ENCODE data around the gene ZNF263. TPM values are rescaled to one million over a fixed set of nuclear protein-coding genes. Genes with fewer than 3 reads are reported as not detected.

Gene ZNF263
- polyA plus RNA-seq (ENCODE audit: insufficient read length) = 52.1 TPM
- long read RNA-seq, donor 1, partial matches to known transcripts = 0 of 7 reads
- long read RNA-seq, donor 1, other reads (novel, unspliced or antisense) = 0 of 7 reads
- long read RNA-seq, donor 2, partial matches to known transcripts = 16 of 20 reads
- long read RNA-seq, donor 2, other reads (novel, unspliced or antisense) = 0 of 20 reads
- long read RNA-seq, donor 3, partial matches to known transcripts = 0 of 8 reads
- long read RNA-seq, donor 3, other reads (novel, unspliced or antisense) = 0 of 8 reads
- long read RNA-seq, donor 4 = 0 reads
- long read RNA-seq, donor 5, partial matches to known transcripts = 0 of 8 reads
- long read RNA-seq, donor 5, other reads (novel, unspliced or antisense) = 0 of 8 reads
- long read RNA-seq, donor 6, partial matches to known transcripts = 0 of 11 reads
- long read RNA-seq, donor 6, other reads (novel, unspliced or antisense) = 0 of 11 reads
- long read RNA-seq, donor 7, transcript ZNF263-205 (2 exons, 1,139 nt) = major isoform, 5 of 10 reads
- long read RNA-seq, donor 7, partial matches to known transcripts = 0 of 10 reads
- long read RNA-seq, donor 7, other reads (novel, unspliced or antisense) = 0 of 10 reads
- long read RNA-seq, donor 8, partial matches to known transcripts = 7 of 8 reads
- long read RNA-seq, donor 8, other reads (novel, unspliced or antisense) = 0 of 8 reads

- peak; percentile 98 for DNase-seq
Measured at GRCh38 chr16:3282730-3283542, at the start of gene ZNF263. TSS of gene ZNF263 (plus strand) at chr16:3283491. CDS start at chr16:3283819, 328 bp downstream.

- no peak for DNase-seq
Measured at GRCh38 chr16:3234543-3234856, 48.8 kb upstream of the ZNF263 start.

- peak; percentile 95 for DNase-seq
Measured at GRCh38 chr16:3234857-3235561, 48.3 kb upstream of the ZNF263 start, which contains the start of gene ZNF200. TSS of gene ZNF200 (minus strand) at chr16:3235158. CDS start at chr16:3233755, 1,403 bp downstream.

- no peak for DNase-seq
Measured at GRCh38 chr16:3235856-3236669, 47.2 kb upstream of the ZNF263 start.

GRCh38 chr16:3241761-3242160 is 41.5 kb upstream of the ZNF263 start:
- no peak for DNase-seq

- DNase-seq = no peak
Measured at GRCh38 chr16:3242709-3243108, 40.6 kb upstream of the ZNF263 start.

GRCh38 chr16:3243882-3244281 is 39.4 kb upstream of the ZNF263 start:
- no peak for DNase-seq

GRCh38 chr16:3246002-3246401 is 37.3 kb upstream of the ZNF263 start:
- no peak for DNase-seq

- DNase-seq = no peak
Measured at GRCh38 chr16:3246876-3247275, 36.4 kb upstream of the ZNF263 start.

- DNase-seq = no peak
Measured at GRCh38 chr16:3248596-3248995, 34.7 kb upstream of the ZNF263 start.

GRCh38 chr16:3249020-3249419 is 34.3 kb upstream of the ZNF263 start:
- no peak for DNase-seq

- DNase-seq = no peak
Measured at GRCh38 chr16:3249451-3249850, 33.8 kb upstream of the ZNF263 start.

- DNase-seq = no peak
Measured at GRCh38 chr16:3252967-3253366, 30.3 kb upstream of the ZNF263 start.

- DNase-seq = no peak
Measured at GRCh38 chr16:3254309-3254708, 29.0 kb upstream of the ZNF263 start.

GRCh38 chr16:3256146-3256865 is 27.0 kb upstream of the ZNF263 start, which contains the start of gene MEFV:
TSS of gene MEFV (minus strand) at chr16:3256633. CDS start at chr16:3256587, 46 bp downstream.
- DNase-seq = no peak

GRCh38 chr16:3256866-3257465 is 26.3 kb upstream of the ZNF263 start:
- DNase-seq = no peak

- no peak for DNase-seq
Measured at GRCh38 chr16:3259836-3260235, 23.5 kb upstream of the ZNF263 start.

- no peak for DNase-seq
Measured at GRCh38 chr16:3262517-3262916, 20.8 kb upstream of the ZNF263 start.

- peak; percentile 97 for DNase-seq
Measured at GRCh38 chr16:3264137-3265036, 18.9 kb upstream of the ZNF263 start.

Data from left kidney (tissue), 8 donors.